Heart left ventricle (tissue), 16 donors: ENCODE results near the gene LPCAT2. TPM values are rescaled to one million over a fixed set of nuclear protein-coding genes. Genes with fewer than 3 reads are reported as not detected.

Experiments used
- ATAC-seq, 4 donors: fragments of 200-7000 bp; cut with Tn5 transposase; one replicate each; pipeline ENCODE4 v1.9.1; 2020 to 2022; ENCODE audit warnings: moderate library complexity in 4 of 4, mild to moderate bottlenecking in 3 of 4, moderate number of reproducible peaks in 1 of 4
- DNase-seq, 5 donors: peaks; one replicate each; pipeline ENCODE4 v3.0.0-alpha.2; 2020
- H3K27ac ChIP-seq, 12 donors: fragments of 200-600 bp; sonication (generic) in 4 of 12; one replicate each; pipeline versions ENCODE4 v1.5.0 to v1.8.0; 2016 to 2022; ENCODE audit warnings: mild to moderate bottlenecking in 2 of 12
- H3K27me3 ChIP-seq, 9 donors: fragments of 200-600 bp; sonication (generic) in 2 of 9; one replicate each; pipeline versions ENCODE4 v1.5.1 to v1.8.0; 2016 to 2022; ENCODE audit warnings: mild to moderate bottlenecking in 3 of 9
- H3K36me3 ChIP-seq, 9 donors: fragments of 200-600 bp; sonication (generic) in 2 of 9; one replicate each; pipeline versions ENCODE4 v1.5.0 to v1.8.0; 2018 to 2022; ENCODE audit warnings: mild to moderate bottlenecking in 2 of 9
- H3K4me1 ChIP-seq, 12 donors: fragments of 200-600 bp; sonication (generic) in 4 of 12; one replicate each; pipeline versions ENCODE4 v1.5.0 to v1.8.0; 2016 to 2022; ENCODE audit warnings: mild to moderate bottlenecking in 3 of 12
- H3K4me3 ChIP-seq, 12 donors: fragments of 200-600 bp; sonication (generic) in 4 of 12; one replicate each; pipeline versions ENCODE4 v1.5.0 to v1.8.0; 2017 to 2022; ENCODE audit warnings: mild to moderate bottlenecking in 9 of 12, moderate library complexity in 4 of 12
- H3K9me3 ChIP-seq, 12 donors: fragments of 200-600 bp; sonication (generic) in 4 of 12; one replicate each; pipeline versions ENCODE4 v1.5.0 to v1.8.0; 2016 to 2022; ENCODE audit warnings: mild to moderate bottlenecking in 1 of 12
- POLR2A ChIP-seq, 2 donors: fragments of 450-650 bp; IDR thresholded peaks; one replicate each; pipeline ENCODE4 v1.6.1; 2017; ENCODE audit warnings: antibody characterized with exemption in 2 of 2, mild to moderate bottlenecking in 2 of 2, moderate library complexity in 2 of 2
- WGBS, 4 donors: extraction: QIAGEN DNeasy Blood & Tissue Kit in 2 of 4; methylation state at CpG; one replicate each; pipeline versions ENCODE4 v1.1.5 to v1.1.7; 2013 to 2018; 5-methylcytosine and 5-hydroxymethylcytosine counted together
- intact Hi-C, 10 donors: fragments of 100-400 bp; cut with DNase I; formaldehyde crosslinking; loops; one replicate each; pipeline versions ENCODE4 v1.11.1 to v1.14.2; 2022
- polyA plus RNA-seq, 2 donors: library from polyadenylated mRNA; stranded (reverse); fragments of 200-250 nt; gene quantifications; one replicate each; pipeline ENCODE4 v1.2.3, GENCODE V29; 2013
- total RNA-seq, 9 donors: library from RNA; depleted of rRNA in 2 of 9; stranded (reverse); fragments of >200 nt in 2 of 9; fragmentation: NEBNext Ultra II Directional in 3 of 9; extraction: Animal tissue kit (Norgen Biotek cat#: 25700) in 3 of 9; gene quantifications; one replicate each; pipeline versions ENCODE4 v1.1.0 to v1.2.4, GENCODE V29; 2016 to 2023
- TF ChIP-seq, protein P1 (sequence below), 12 donors: fragments of 200-600 bp; sonication (generic) in 4 of 12; IDR thresholded peaks; one replicate each; pipeline versions ENCODE4 v1.5.0 to v1.8.0; 2018 to 2022; ENCODE audit warnings: antibody characterized with exemption in 12 of 12, mild to moderate bottlenecking in 5 of 12
- donor health status: ischemic (EF 13 %, LVEDD 7.1; RV severe dilation, severe dysfunction).
- donor health status: healthy with polysubstance abuse.
- donor health status: DM: no; HTN: yes; CAD: no.
- donor health status: DM: no; HTN: no; CAD: no.
- donor health status: ischemic (EF 25% LVEDD 6.9; RV normal size, moderate dysfunction).
- donor health status: ischemic (EF 25% LVEDD 5.7; RV mildly dilated, moderate dysfunction).
- donor health status: healthy.
- donor health status: DM: yes; HTN: yes; CAD: no.
- donor health status: ischemic (EF 35%, LVEDD 5.7; RV mildly dilated, moderate dysfunction).
- donor health status: nonischemic (EF 11% LVEDD 7.7; RV severe dilation, severe dysfunction).
- donor health status: DM: yes; HTN: yes; CAD: no.
- donor health status: PGD.
- donor health status: ischemic (EF 29% LVEDD 5.4; RV normal size, mild dysfunction).
- donor health status: nonischemic (EF 23%, LVEDD 6.1; RV moderate dilation, normal function).

LPCAT2 gene
- total and polyA plus RNA-seq, 11 donors: 3.8 to 13.6 (median 6.5) TPM

DNA sequence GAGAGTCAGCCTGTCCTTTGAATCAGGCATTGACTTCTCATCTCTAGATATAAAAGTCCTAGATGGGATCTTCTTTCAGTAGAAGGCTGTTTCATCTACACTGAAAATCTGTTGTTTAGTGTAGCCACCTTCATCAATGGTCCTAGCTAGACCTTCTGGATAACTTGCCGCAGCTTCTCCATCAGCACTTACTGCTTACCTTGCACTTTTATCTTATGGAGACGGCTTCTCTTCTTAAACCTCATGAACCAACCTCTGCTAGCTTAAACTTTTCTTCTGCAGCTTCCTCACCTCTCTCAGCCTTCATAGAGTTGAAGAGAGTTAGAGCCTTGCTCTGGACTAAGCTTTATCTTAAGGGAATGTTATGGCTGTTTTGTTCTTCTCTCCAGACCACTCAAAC, 35.3 kb upstream of the LPCAT2 start:
- 93 to 96% (median 95%) methylated on average over 2 of the region's 2 CpGs for WGBS, 4 donors
- ATAC-seq (no peak), DNase-seq (no peak)
- Histone ChIP-seq H3K27me3 (peaks cover 0 to 6% (median 0%) of the 10 kb centered on the region in 9 donors), H3K4me3 (no peak overlapping the region), H3K27ac (no peak overlapping the region), H3K9me3 (no peaks in the 10 kb centered on the region), H3K36me3 (no peaks in the 10 kb centered on the region), H3K4me1 (peaks cover 0 to 36% (median 11%) of the 10 kb centered on the region in 12 donors)
- intact Hi-C loops: no loop called here
- TF ChIP-seq POLR2A (IDR thresholded peaks at IDR 0.05): no peak
- TF ChIP-seq, protein P1, sequence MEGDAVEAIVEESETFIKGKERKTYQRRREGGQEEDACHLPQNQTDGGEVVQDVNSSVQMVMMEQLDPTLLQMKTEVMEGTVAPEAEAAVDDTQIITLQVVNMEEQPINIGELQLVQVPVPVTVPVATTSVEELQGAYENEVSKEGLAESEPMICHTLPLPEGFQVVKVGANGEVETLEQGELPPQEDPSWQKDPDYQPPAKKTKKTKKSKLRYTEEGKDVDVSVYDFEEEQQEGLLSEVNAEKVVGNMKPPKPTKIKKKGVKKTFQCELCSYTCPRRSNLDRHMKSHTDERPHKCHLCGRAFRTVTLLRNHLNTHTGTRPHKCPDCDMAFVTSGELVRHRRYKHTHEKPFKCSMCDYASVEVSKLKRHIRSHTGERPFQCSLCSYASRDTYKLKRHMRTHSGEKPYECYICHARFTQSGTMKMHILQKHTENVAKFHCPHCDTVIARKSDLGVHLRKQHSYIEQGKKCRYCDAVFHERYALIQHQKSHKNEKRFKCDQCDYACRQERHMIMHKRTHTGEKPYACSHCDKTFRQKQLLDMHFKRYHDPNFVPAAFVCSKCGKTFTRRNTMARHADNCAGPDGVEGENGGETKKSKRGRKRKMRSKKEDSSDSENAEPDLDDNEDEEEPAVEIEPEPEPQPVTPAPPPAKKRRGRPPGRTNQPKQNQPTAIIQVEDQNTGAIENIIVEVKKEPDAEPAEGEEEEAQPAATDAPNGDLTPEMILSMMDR (IDR thresholded peaks at IDR 0.05): no peak

DNA sequence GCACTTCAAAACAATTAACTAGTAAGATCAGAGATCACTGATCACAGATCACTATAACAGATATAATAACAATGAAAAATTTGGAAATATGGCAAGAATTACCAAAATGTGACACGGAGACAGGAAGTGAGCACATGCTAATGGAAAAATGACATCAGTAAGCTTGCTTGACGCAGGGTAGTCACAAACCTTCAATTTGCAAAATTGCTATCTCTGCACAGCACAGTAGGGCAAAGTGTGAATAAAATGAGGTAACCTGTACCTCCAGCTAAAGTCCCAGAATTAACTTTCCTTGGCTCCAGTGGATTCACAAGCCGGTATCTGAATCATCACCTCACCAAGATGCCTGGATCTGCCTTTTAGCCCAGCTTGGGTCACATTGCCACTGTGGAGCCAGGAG, 34.1 kb upstream of the LPCAT2 start:
- Histone ChIP-seq H3K4me1 (peaks cover 0 to 40% (median 14%) of the 10 kb centered on the region in 12 donors), H3K27ac (peak overlapping the region in 2 of 12 donors; percentile 18 to 52), H3K27me3 (peaks cover 0 to 11% (median 0%) of the 10 kb centered on the region in 9 donors), H3K36me3 (no peaks in the 10 kb centered on the region), H3K4me3 (no peak overlapping the region), H3K9me3 (no peaks in the 10 kb centered on the region)
- WGBS, 4 donors: 75 to 91% (median 81%) methylated on average over 3 of the region's 3 CpGs
- ATAC-seq: no peak
- intact Hi-C loops: no loop called here
- DNase-seq: no peak
- TF ChIP-seq, protein P1 (IDR thresholded peaks at IDR 0.05): no peak
- TF ChIP-seq POLR2A (IDR thresholded peaks at IDR 0.05): no peak

DNA sequence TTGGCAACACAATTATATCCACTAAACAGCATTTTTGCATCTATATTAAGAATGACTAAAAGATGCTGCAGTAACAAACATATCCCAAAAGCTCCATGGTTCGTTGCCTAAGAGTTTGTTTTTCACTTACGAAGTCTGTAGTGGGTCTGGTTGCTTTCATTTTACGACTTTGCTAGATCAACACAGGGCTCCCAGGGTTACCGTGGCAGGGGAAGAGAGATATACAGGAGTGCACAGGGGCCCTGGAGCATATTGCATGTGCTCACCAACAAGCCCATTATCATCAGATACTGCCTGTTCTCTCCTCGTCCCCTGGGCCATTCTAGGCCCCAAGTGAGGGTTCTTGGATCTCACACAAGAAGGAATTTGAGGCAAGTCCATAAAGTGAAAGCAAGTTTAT, 33.0 kb upstream of the LPCAT2 start:
- DNase-seq (no peak), ATAC-seq (no peak)
- H3K27ac ChIP-seq: peak overlapping the region in 11 of 12 donors; percentile 3 to 94 (median 70)
- WGBS, 4 donors: 45 to 65% (median 49%) methylated on average over 5 of the region's 5 CpGs
- H3K36me3 ChIP-seq: no peaks in the 10 kb centered on the region
- intact Hi-C loops: no loop called here
- peaks cover 0 to 21% (median 0%) of the 10 kb centered on the region in 9 donors for H3K27me3 ChIP-seq
- H3K4me1 ChIP-seq: peaks cover 0 to 42% (median 15%) of the 10 kb centered on the region in 12 donors
- no peaks in the 10 kb centered on the region for H3K9me3 ChIP-seq
- H3K4me3 ChIP-seq: peak overlapping the region in 2 of 12 donors; percentile 1 to 3
- no peak for TF ChIP-seq POLR2A (IDR thresholded peaks at IDR 0.05)

DNA sequence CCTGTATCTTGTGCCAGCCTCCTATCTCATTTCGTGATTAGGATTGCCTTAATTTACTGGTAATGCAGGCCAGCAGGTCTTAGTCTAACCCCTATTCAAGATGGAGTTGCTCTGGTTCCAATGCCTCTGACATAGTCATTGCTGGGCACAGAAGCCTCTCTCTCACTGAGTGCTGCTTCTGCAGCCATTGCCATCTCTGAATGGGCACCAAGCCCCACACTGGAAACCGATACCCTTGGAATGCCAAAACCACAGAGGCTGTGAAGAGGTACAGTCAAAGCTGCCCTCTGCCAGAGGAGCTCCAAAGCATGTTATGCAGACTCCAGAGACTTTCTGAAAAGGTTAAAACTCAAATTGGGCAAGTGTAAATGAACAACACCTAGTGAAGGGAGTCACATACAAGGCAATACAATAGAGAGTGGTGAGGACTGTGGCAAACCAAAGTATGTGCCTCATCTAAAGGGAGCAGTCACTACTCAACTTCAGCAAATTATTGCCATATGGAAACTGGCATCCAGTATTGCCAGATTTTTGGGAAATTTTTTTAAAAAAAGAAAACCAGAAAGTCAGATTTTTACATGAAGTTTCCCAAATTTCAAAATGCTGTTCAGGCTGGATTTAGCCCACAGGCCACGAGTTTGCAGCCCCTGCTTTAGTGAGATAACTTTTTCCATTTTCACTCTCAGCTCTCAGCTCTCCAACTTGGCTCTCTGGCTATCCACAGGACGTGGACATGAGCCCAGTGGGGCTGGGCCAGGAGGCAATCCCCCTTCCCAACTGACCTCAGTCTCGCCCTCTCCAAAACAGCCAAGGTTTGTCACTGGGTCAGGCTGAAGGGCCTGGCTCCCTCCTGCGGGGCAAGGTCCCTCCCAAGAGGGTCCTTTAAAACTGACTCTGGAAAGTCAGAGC, 32.0 kb upstream of the LPCAT2 start:
- ATAC-seq (peak; percentile 28 to 50 (median 44)), DNase-seq (peak in 4 of 5 donors; percentile 55 to 77 (median 66))
- H3K27ac ChIP-seq: peak overlapping the region in 11 of 12 donors; percentile 3 to 94 (median 83)
- peaks cover 0 to 22% (median 0%) of the 10 kb centered on the region in 9 donors for H3K27me3 ChIP-seq
- intact Hi-C loops: no loop called here
- WGBS, 4 donors: 59 to 78% (median 73%) methylated on average over 6 of the region's 6 CpGs
- no peaks in the 10 kb centered on the region for H3K9me3 ChIP-seq
- peaks cover 0 to 3% (median 0%) of the 10 kb centered on the region in 9 donors for H3K36me3 ChIP-seq
- H3K4me3 ChIP-seq: no peak overlapping the region
- peaks cover 0 to 42% (median 13%) of the 10 kb centered on the region in 12 donors for H3K4me1 ChIP-seq
- TF ChIP-seq POLR2A (IDR thresholded peaks at IDR 0.05): no peak
- TF ChIP-seq, protein P1 (IDR thresholded peaks at IDR 0.05): no peak
